Keratinocyte (primary cell): ENCODE data around the gene KIZ.

Experiments used
- EZH2 ChIP-seq: IDR thresholded peaks from one replicate; pipeline ENCODE4 v1.6.1; 2012; ENCODE audit warnings: inconsistent platforms, mild to moderate bottlenecking, low read length, moderate library complexity
- TF ChIP-seq, protein P1 (sequence below), 3 experiments: IDR thresholded peaks in 1 of 3; conservative IDR thresholded peaks in 1 of 3; optimal IDR thresholded peaks in 1 of 3; 2 replicates in 2 of 3; 3 replicates in 1 of 3; pipeline versions ENCODE3 to v1.5.1; 2011; ENCODE audit warnings: low read length in 3 of 3, mild to moderate bottlenecking in 3 of 3, moderate library complexity in 2 of 3, control low read depth in 1 of 3, inconsistent platforms in 1 of 3; ENCODE audit not compliant: insufficient read depth in 2 of 3; ENCODE audit errors: extremely low read depth in 1 of 3

DNA sequence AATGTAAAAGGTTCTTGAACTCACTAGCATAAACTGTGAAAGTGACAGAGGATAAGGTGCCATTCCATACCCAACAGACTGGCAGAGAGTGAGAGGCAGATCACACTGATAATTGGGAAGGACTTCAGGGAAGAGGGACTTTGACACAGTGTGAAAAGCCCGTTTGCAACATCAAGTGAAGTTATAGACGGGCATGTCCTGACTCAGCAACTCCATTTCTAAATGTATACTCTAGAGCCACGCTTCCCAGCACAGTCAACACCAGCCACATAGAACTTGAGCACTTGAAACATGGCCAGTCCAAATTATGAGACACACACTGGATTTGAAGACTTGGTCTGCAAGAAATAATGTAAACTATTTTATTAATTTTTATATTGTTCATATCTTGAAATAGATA lies 131.3 kb downstream of the KIZ start:
- TF ChIP-seq, protein P1, sequence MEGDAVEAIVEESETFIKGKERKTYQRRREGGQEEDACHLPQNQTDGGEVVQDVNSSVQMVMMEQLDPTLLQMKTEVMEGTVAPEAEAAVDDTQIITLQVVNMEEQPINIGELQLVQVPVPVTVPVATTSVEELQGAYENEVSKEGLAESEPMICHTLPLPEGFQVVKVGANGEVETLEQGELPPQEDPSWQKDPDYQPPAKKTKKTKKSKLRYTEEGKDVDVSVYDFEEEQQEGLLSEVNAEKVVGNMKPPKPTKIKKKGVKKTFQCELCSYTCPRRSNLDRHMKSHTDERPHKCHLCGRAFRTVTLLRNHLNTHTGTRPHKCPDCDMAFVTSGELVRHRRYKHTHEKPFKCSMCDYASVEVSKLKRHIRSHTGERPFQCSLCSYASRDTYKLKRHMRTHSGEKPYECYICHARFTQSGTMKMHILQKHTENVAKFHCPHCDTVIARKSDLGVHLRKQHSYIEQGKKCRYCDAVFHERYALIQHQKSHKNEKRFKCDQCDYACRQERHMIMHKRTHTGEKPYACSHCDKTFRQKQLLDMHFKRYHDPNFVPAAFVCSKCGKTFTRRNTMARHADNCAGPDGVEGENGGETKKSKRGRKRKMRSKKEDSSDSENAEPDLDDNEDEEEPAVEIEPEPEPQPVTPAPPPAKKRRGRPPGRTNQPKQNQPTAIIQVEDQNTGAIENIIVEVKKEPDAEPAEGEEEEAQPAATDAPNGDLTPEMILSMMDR (optimal IDR thresholded peaks at IDR 0.05 in 1 of 3, IDR thresholded peaks at IDR 0.05 in 1 of 3, conservative IDR thresholded peaks at IDR 0.05 in 1 of 3; ENCODE audit: extremely low read depth in 1 of 3, insufficient read depth in 2 of 3, low read length in 3 of 3): no peak
- TF ChIP-seq EZH2: no peak
